Activated effector memory CD4-positive, alpha-beta T cell treated with Interleukin-2 at 50 U/mL for 16 hours (primary cell): ENCODE measurements around the gene RNF220.

Source experiments
- DNase-seq: peaks from one replicate; pipeline ENCODE4 v3.0.0-alpha.2; 2020

The RNF220 gene

DNA sequence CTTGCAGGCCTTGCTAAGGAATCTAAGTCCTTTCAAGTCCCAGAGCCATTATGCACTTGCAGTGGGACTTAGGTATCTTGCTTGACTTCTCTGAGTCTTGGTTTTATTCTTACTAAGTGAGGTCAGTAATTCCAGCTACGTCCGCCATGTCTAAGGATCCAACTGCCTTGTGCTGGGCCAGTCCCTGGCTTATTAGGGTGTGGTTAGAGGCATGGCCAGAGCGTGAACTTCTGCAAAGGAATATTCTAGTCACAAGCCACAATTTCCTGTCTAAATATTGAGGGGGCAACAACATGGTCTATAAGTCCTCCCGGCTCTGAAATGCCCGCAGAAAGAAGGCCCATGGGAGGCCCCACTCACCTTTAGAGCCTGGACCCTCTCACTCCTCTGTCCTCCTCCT is 186.3 kb downstream of the RNF220 start:
- DNase-seq = no peak

DNA sequence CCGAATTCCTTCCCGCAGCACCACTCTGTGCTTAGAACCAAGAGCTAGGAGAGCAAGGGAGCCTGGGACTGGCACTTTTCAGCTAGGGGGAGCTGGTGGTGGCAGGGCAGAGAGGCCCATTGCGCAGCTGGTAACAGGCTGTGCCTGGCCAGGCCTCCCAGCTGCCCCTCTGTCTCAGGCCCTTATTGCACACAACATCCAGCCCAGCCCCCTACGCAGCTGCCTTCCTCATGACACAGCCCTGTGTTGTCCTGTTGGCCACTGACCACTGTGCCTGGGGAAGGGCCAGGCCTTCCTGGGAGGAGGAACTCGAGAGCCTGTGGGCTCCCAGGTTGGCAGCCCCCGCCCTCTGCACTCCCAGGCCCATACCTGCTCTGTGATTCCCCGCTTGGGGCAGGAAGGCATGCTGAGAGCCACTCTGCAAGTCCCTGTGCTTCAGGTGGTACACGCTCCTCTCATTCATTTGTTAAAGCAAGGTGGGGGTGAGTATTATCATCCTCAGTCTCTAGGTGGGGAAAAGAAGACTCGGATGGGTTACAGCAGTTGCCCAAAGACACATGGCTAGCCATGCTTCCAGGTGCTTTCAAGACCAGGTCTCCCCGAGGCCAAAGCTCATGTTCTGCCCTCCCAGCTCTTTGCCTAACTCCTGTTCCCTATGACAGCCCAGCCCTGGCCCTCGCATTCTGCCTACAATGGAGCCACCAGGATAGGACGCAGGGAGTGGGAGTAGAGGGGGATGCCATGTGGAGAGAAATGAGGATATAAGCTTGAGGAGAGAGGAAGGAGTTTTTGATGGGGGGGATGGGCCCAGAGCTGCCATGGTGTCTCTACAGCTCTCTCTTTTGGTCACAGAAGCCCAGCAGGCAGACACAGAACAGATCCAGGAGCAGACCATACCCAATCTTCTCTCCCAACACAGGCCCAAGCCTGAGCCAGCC is 187.4 kb downstream of the RNF220 start:
- no peak for DNase-seq

DNA sequence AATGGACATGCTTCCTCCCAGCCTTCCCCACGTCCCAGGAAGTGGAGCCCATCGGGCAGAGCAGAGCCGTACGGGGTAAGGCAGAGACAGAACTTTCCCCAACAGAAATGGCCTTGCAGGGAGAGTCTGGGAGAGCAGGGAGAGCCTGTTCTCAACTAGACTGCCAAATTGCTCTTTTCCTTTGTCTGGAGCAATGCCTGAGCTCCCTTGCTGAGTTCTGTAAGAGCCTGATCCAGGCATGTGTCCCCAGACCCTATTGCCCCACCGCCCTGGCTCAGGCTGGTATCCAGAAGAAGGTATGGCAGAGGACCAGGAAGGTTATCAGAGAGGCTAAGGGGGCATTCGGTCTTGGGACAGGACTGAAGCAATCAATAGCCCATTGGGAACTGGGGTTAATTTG is 189.3 kb downstream of the RNF220 start:
- no peak for DNase-seq

DNA sequence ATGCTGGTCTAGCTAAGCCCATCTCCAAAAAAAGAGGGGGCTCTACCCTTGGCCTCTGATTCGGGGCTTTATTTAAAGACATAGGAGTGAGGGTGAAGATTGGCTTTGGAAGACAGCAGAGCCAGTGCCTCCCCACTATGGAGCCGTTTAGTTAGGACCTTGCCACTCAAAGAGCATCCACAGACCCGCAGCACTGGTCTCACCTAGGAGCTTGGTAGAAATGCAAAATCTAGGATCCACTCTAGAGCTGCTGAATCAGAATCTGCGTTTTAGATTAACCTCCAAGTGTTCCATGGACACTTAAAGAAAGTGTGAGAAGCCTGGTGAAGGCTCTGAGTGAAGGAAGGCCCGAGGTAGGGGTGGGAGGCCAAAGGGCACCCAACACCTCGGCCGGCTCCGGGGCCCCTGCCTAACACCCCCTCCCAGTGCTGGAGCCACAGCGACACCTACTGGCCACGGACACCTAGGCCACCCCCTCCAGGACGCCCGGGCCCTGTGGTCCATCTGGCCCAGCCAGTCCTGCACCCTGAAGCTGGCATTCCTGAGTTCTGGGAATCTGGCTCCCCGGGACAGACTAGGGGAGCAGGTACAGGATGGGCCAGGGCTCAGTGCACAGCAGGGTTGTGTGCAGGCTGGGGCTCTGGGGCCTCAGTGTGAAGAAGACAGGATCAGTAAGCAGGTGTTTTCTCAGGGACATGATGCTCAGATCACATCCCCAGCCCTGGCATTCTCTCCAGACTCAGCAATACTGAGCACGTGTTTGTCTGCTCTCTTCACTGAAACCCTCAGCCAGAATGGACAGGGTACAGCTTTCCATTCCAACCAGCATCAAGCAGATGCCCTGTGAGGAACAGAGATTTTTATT is 190.0 kb downstream of the RNF220 start:
- DNase-seq = peak; percentile 59

DNA sequence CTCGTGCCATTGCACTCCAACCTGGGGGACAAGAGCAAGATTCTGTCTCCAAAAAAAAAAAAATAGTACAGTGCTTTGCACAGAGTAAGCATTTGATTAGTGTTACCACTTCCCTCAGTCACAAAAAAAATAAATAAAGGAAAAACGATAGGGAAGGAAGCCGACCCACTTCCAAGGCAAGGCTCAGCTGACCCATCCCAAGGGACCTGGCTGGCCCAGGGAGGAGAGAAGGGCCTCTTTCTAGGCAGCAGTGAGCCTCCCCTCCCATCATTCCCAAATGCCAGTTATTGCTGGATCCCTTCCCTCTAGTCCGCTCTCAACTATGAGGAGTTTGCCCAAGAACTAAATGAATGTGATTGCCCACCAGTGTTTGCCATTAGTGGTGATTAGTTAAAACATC is 191.5 kb downstream of the RNF220 start:
- no peak for DNase-seq

DNA sequence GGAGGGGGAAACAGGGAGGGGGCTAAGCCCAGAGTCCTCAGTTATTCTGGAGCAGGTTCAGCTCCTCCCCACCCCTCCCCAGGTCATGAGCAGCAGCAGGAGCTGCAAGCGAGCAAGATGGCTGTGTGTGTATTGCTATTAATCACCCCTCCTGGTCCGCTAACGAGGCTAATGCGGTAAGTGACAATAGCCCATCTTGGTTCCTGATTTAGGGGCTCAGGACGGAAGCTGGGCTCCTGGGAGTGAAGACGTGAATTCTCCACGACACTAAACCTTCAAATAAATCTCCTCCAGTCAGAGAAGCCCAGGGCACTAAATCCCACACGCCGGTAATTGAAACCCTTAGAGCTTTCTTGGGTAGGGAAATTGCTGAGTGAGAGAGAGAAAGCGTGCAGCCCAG is 193.1 kb downstream of the RNF220 start:
- DNase-seq = no peak

DNA sequence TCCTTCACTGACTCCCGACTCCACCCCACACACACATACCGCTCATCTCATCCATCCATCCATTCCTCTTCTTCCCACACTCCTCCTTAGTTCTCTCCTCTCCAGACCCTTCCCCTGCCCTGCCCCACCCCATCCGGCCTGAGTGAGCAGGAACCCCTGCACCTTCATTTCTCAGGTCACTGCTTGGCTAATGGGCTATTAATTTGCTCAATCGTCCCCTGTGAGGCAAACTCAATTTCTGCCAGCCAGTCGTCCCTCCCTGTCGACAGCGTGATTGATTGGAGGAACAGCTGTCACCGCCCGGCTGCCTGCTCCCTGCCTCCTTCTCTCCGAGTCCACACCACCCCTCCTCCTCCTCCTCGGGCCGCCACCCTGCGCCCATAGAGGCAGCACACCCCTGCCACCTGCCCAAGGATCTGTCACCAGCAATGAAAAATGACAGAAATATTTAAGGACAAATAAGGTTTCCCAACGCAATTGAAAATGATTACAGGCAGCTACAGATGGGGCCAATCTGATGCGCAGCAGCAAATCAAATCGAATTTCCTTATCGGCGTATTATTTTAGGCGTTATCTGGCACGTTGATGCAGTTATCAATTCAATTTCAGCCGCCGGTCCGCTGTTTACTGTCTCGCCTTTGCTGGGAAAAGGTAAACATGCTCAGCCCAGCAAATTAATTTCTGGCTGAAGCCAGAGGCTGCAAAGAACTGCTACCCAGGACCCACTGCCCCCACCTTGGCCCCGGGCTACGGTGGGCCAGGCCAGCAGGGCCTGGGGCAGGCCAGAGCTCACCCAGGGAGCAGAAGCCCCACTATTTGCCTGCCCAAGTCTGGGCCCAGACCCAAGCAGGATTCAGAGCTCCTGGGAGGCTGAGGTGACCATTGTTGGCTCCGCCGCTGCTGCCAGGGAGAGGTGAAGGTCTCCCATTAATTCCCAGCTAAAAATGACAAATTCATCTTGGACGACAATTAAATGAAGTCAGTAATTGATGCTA is 197.9 kb downstream of the RNF220 start:
- no peak for DNase-seq

DNA sequence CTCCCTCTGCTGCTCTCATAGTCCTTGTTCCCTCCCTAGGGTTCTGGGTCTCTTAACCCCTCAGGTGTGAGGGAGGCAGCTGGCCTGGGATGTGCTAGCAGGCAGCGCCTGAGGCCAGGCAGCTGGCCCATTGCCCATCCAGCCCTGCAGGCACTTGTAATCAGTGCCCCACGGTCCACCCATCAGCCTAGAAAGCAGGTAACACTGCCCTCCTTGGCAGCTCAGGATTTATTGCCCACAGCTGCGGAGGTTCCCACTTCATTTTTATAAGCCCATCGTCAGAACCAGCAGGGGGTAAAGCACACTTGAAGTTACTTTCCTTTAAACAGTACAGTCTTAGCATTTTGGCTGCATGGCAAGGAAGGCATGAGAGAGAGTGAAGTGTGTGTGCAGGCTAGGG is 198.7 kb downstream of the RNF220 start:
- DNase-seq = no peak

DNA sequence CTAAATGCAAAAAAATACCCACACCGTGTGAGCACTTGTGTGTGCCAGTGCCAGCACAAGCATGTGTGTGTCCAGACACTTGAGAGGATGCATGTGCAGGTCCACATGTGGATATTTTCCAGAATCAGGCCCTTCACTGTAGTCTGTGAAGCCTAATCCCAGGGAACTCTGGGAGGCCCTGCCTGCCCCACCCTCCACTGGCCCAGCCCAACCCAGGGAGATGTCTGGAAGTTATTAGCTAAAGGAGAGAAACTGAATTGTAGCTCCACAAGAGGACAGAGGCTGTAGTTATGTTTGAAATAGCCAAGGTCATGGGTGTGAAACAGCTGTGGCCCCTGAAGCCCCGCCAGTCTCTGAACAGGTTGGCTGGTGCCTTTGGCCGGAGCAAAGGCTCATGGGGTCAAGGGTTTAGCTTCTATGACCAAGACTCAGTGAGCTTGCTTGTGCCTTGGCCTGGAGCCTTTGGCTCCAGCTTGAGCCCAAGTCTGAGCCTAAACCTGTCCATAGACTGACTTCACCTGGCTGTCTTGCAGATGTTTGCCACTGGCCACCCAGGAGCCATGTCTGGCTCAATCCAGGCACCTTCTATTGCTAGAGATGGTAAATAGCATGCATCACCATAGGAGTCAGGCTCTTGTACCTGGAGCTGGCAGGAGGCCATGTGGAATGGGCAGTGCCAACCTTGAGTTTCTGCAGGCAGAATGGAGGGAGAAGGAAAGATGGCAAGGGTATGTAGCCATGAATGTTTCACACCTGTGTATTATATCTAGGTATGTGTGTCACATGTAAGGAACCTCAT is 199.3 kb downstream of the RNF220 start:
- no peak for DNase-seq

DNA sequence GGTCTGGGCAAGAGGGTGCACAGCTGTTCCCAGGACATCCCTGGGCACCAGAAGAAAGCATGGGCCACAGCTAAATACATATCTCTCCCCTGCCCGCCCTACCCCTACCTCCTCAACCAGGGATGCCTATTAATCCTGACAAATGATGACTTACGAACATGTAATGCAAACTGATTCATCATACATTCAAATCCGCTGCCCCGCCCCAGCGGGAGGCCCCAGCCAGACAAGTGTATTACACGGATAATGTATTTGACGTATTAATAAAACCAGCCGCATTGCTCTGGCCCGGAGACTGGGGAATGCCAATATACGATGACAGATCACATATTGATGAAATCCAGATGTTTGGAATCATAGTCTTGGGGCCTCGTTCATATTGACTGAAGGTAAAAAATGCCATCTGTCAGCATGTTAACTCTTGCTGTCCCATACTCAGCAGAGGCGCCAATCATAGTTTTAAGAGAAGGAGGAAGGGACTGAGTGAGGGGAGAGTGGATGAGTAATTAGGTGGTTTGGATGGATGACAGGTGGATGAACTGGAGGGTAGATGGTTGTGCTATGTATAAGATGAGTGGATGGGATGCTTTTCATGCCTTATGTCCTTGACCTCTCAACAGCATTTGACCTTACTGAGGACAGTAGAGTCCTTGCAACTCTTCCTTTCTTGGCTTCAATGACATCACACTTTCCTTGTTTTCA is 201.0 kb downstream of the RNF220 start:
- DNase-seq = no peak

DNA sequence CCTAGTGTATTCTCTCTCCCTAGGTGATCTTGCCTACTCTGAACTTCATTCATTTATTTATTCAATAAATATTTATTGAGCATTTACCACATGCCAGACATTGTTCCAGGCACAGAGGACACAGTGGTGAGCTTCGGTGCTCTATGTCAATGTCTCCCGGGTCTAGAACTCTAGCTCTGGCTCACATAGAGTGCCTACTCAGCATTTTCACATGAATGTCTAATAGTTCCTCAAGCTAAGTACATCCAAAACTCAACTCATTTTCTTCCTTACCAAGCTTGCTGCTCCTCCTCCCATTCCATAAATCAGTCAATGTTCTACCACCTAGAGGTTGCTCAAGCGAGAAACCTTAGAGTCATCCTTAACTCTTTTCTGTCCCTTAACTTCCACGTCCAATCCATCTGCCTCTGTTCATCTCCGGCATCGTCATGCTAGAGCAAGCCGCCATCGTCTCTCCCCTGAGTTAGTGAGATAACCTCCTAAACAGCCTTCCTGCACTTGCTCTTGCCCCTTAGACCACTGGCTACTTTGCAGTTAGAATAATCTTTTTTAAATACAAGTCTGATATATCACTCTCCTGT is 201.7 kb downstream of the RNF220 start:
- no peak for DNase-seq

DNA sequence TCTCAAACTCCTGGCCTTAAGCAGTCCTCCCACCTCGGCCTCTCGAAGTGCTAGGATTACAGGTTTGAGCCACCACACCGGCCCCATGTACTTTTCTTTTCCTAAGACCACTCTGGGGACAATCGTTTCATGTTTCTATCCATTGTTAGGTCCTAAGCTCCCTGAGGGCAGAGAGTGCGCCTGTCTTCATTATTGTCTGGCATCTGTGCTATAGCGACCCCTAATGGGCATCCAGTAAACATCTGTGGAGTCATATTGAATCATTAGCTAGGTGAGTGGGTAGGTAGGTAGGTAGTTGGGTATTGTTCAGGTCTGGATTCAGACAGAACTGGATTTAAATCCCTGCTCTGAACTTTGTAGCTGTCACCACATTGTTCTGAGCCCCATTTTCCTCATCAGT is 203.1 kb downstream of the RNF220 start:
- DNase-seq = no peak

DNA sequence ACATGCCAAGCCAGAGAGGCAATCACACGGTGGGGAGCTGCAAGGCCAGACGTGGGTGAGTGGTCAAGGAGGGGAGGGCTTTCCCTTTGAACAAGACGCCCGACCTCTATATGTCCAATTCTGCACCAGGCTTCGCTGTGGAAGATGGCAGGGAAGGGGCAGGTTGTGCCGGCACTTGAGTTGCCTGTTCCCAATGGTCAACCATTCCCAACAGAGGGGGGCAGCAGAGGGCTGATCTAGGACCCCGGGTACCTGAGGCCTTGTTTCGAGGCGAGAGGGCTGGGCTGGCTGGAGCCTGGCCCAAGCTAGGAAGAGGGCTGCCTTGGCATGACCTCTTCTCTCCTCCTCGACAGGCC is 204.3 kb downstream of the RNF220 start:
- no peak for DNase-seq

DNA sequence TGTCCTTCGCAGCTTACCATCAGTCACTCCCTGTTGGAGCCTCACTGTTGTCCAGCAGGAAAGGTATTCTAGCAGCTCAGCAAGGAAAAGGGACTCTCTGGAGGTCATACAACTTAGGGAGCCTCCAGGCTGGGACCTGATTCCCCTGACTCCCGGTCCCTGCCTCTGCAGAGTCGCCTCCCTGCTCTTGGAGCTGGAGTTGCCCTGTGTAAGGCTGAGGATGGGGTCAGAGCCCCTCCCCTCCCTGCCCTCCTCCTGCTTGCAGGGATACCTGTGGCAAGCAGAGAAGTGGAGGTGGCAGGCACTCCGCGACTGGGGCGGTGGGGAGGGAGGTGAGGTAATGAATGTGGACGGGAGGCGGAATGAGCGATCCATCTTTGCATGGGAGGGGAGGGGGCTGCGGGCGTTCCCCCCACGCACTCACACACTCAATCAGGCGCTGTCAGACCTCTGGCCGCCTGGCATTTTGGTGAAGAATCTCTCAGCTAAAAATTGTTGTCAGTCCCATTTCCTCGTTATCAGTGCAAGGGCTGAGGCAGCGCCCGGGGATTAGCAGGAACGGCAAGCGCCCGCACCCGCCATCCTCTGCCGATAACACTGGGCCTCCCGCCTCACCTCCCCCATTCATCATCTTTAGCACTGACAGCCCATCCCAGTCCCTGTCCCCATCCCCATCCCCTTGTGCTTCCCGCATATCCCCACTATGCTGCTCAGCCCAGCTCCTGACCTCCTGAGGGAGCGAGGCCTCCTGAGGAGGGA is 204.9 kb downstream of the RNF220 start:
- DNase-seq = no peak

DNA sequence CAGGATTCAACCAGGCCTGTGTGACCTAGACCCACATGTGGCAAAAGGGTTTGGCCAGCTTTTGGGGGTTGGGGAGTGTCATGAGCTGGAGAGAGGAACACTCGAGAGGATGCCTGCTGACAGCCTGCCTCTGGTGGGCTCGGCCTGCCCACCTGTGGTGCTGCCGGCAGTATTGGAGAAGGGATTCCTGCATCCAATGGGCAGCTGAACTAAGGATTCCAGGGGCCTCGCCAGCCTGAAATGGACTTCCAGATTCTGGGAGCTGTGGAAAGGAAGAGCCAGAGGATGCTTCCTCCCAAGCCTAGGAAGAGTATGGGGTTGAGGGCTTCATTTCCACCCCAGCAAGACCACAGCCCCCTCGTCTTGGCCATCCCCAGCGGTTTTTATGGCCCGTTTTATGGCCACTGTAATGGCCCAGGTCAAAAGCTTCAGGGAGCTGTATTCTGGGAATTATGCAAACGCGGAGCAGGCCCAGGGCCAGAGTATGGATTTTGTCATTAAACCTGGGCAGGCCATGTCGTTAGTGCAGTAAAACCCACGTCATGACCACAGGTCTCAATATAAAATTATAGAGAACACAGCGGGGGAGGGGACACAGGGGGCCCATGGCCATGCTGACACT is 205.6 kb downstream of the RNF220 start:
- DNase-seq = no peak

DNA sequence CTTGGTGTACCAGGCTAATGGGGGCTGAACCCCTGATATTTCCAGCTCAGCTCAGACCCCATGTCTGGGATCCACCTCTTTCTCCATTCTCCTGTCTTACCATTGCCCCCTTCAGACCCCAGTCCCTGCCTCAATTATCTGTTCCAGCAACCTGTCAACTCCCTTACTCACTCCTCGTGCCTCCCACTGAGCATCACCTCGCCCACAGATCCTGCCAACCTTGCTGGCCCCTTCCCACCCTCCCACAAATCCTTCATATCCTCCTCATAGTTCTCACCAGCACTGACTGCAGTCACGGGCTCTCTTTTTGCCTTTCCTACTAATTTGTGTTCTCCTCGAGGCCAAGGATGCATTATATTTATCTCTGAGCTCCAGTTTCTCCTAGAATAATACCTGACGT is 206.4 kb downstream of the RNF220 start:
- DNase-seq = no peak

DNA sequence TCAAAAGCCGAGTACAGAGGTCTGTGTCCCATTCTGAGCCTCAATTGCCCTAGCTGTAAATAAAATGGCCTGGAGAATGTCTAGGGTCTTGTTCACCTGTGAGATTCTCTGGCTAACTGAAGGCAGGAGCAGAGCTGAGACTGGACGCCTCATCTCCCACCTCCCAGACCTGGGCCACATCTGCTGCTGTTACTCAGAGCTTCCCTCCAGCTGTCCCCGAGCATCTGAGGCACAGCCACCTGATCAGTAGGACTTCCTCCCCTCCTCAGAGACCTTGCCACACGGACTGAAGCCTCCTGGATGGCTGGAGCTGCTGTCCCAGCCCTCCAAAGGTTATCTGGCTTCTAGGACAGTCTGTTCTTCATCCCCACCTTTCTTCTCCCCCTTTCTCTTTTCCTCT is 206.8 kb downstream of the RNF220 start:
- DNase-seq = no peak

DNA sequence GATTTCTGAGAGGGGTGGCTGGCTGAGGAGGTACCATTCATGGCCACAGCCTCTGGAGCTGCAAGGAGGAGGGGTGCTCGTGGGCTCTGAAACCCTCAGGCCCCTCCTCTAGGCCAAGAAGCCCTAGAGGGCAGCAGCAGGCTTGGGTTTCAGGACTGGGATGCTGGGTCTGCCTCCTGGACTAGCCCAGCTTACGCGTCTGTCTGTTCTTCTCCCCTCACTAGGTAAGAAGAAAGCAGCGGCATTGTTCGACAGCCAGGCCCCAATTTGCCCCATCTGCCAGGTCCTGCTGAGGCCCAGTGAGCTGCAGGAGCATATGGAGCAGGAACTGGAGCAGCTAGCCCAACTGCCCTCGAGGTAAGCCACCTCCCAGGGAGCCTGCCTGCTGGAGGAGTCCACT is 208.9 kb downstream of the RNF220 start:
- no peak for DNase-seq

DNA sequence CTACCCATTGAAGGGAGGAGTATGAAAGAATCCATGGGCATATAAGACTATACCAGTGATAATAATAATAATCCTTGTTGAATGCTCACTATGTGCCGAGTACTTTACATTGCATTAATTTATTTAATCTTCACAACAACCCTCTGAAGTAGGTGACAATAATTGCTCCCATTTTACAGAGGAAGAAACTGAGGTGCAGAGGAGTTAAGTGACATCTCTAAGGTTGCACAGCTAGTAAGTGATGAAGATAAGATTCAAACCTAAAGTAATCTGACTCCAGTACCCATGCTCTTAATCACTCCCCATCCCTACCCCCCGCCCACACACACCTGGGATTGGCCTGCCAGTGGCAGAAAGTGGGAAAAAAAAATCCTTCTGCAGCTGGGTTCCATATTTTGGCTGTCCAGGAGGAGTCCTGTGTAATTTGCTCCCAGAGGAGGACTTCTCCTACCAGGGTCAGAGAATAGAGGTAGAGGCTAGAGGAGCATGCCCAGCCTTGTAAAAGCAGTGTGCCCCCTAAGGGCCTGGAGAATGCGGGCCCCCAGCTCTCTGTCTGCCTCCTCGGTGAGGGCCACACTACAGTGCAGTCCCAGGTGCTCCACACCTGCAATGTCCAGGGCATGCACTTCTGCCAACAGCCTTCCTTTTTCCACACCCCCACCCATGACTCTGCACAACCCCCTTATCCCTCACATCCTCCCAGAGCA is 211.4 kb downstream of the RNF220 start:
- no peak for DNase-seq
